Left colon (tissue), 2 donors: Measurements from ENCODE around the gene MRPS15. TPM values are rescaled to one million over a fixed set of nuclear protein-coding genes. Genes with fewer than 3 reads are reported as not detected.
A peak's percentile ranks its signal among the peaks of the same experiment; 100 is the strongest.
"Not testable (repeated sequence)": the region's sequence is repeated elsewhere in the genome, so short reads cannot be mapped to it uniquely, and the experiment has no call there.

Source experiments
- ATAC-seq: fragments of 200-7000 bp; cut with Tn5 transposase; one replicate; pipeline ENCODE4 v1.9.1; 2020; ENCODE audit warnings: mild to moderate bottlenecking, moderate library complexity
- DNase-seq, 2 donors: peaks; one replicate each; pipeline ENCODE4 v3.0.0-alpha.2; 2020
- intact Hi-C, 2 donors: fragments of 100-400 bp; cut with DNase I in 1 of 2; cut with micrococcal nuclease in 1 of 2; formaldehyde crosslinking; loops; one replicate each; pipeline versions ENCODE4 v1.11.2 to v1.14.0; 2022; cut with DNase I, micrococcal nuclease
- total RNA-seq, 2 donors: library from RNA; stranded (reverse); fragmentation: NEBNext Ultra II Directional; extraction: Animal tissue kit (Norgen Biotek cat#: 25700); gene quantifications; one replicate each; pipeline ENCODE4 v1.2.1, GENCODE V29; 2021
- donor health status: DM: no; HTN: no; CAD: no.
- donor health status: DM: yes; HTN: yes; CAD: no.

The MRPS15 gene
- total RNA-seq, 2 donors from 2014 or later = 43.6 to 54.9 TPM

DNA sequence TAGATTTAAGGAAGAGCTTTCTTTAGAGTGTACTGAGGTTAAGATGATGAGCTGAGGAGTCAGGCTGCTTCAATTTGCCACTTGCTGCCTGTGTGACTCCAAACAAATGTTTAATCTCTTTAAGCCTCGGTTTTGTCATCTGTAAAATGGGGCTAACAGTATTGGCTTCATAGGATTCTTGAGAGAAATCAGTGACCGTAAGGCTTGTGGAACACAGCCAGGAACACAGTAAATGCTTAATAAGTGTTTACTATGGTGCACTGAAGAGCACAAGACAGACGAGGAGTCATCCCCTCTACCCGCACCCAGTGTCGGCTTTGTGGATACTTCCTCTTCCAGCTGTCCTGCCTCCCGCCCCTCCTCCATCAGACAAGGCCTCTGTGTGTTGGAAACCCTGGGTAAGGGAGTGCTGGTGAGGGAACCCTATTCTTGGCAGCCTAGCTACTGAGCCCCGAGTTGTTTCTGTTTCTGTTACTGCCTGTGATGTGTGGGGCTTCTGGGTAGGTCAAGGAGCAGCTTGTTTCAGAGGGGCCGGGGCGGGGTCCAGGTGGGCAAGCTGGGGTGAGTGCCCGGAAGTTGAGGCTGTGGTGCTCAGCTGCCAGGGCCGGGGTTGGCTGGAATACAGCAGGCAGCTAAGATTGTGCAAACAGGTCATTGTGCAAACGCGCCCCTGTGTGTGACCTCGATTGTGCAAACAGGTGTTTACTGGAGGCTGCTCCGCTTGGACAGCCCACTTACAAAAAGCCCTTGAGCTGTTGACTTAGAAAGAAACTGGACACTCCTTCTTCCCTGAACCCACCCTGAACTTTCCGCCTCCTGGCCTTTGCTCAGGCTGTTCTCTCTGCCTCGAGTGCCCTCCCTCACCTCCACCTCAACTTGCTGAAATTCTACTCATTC, 22.5 kb upstream of the MRPS15 start:
- intact Hi-C loops = no loop called here
- DNase-seq = peak; percentile 38 to 56
- peak; percentile 82 for ATAC-seq

DNA sequence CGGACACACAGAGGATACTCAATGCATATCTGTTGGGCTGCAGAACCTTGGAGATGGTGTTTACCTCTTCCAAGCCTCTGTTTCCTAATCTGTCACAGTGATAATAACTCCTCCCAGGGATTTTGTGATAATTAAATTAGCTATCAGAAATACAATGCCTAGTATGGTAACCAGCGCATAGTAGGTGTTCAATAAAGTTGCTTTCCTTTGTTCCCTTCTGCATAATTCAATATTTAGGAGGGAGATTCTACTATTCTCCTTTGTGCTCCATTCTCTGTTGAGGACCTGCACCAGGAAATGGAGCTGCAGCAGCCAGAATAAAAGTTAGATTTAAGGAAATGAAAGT, 21.9 kb upstream of the MRPS15 start:
- intact Hi-C loops = no loop called here
- DNase-seq (no peak), ATAC-seq (no peak)

DNA sequence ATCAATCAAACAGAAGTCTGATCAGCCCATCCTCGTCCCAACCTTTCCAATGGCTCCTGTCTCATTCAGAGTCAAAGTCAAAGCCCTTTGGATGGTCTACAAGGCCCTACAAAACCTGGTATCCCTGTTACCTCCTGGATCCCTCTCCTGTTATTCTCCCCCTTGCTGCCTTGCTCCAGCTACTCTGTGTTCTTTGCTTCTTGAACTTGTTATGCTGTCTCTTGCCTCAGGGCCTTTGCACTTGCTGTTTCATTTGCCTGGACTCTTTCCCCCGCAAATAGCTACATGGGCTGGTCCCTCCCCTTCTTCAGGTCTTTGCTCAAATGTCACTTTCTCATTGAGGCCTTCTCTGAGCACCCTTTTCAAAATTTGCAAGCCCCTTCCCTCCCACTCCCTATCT, 19.9 kb upstream of the MRPS15 start:
- DNase-seq (no peak), ATAC-seq (no peak)
- intact Hi-C loops = no loop called here

DNA sequence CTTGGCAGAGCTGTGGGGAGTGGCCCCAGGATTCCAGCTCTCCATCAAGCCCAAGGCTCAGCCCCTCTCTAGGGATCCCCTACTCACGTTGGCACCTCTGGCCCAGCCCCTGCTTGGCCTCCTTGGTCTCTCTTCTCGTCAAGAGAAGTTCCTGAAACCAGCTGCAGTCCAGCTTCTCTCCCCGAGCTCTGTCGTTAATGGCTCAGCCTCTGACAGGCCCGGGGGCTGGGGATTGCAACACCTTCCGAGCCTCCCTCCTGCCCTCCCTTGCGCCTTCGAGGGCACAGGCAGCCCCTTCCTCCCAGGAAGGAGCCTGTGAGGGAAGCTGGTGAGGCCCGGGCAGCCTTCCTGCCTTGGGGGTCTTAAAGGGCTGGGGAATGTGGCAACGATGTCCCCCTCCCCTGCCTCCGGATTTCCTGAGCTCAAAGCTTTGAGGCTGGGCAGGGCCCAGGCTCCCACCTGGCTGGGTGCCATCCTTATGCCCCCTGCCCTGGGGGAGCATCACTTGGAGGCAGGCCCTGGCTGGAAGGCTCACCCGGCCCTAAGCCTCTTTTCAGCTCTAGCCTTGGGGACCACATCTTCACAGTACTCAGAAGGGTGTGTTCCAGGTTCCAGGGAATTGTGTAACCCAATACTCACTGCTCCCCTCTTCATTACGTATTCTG, 18.7 kb upstream of the MRPS15 start, which contains the start of gene CSF3R:
Gene CSF3R, minus strand, starts transcription at position 190 of the 665 bp plus-strand sequence. CDS start 3,417 bp downstream, outside the sequence.
- intact Hi-C loops = no loop called here
- ATAC-seq (no peak), DNase-seq (no peak)

DNA sequence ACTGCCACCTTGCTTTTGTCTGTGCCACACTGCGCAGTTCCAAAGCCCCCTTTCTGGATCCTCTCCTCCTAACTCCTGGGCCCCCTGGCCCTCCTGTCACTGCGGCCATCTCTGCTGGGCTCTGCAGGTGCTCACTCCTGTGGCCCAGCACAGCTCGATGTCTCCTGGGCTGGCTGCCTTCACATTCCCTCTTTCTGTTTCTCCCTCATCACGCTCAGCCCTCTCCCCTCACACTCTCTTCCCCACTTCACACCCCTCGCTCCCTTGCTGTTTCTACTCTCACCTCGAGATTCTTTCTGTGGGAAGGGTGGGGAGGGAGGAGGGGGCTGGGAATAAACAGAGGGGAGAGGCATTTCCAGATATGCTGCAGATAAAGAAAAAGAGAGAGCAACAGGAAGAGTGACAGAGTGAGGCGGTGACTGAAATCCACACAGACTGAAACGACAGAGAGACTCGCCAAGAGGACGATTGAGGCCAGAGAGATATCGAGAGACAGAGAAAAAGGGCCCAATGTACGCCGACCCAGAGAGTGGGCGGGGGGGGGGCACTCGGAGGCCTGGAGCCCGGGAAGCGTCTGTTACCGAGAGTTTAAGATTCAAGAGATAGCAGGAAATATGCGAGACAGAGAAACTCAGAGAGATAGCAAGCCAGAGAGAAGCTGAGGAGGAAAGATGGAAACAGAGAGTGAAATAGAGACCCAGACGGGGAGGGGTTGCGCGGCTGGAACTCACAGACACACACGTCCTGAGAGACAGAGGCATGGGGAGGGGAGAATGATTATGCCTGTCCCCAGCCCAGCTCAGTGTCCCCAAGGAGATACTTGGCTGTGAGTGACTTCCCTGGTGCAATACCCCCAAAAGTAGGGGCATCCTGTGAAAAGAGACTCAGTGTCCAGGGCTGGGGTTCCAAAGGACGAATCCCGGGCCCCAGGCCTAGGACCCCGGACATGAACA, 17.9 kb upstream of the MRPS15 start:
- no peak for DNase-seq
- intact Hi-C loops = no loop called here
- no peak for ATAC-seq

DNA sequence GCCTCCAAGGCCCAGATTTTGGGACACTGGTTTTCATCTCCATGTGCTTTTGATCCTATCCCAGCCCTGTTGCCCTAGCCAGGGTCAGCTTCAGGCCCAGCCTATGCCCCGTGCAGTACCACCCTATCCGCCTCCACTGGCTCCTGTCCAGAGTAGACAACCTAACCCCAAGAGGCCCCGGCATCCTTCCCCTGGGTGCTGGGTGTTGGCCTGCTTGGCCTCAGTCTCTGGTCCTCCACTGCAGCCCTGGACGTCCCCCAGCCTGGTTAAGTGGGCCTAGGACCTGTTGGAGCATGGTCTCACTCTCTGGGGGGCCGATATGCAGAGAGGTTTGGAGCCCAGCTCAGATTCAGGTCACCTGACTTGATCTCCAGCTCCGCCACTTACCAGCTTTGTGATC, 16.9 kb upstream of the MRPS15 start:
- no peak for DNase-seq
- no peak for ATAC-seq
- intact Hi-C loops = no loop called here

DNA sequence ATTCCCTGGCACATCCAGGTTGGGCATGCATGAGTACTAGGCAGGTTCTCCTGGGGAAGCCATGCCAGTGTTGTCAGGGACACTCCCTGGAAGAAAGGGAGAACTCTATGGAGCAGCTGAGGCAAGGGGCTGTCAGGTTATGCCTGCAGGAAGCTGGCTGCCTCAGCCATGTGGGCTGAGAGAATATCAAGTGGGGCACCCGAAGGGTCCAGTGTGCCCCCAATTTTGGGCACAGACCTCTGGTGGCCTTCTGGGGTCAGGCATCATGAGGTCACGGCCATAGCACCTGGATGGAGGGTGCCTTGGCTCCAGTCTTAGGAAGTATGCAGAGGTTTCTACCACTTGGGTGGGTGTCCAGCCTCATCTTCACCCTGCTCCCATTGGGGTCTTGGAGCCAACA, 16.0 kb upstream of the MRPS15 start:
- DNase-seq (no peak), ATAC-seq (no peak)
- intact Hi-C loops = no loop called here

DNA sequence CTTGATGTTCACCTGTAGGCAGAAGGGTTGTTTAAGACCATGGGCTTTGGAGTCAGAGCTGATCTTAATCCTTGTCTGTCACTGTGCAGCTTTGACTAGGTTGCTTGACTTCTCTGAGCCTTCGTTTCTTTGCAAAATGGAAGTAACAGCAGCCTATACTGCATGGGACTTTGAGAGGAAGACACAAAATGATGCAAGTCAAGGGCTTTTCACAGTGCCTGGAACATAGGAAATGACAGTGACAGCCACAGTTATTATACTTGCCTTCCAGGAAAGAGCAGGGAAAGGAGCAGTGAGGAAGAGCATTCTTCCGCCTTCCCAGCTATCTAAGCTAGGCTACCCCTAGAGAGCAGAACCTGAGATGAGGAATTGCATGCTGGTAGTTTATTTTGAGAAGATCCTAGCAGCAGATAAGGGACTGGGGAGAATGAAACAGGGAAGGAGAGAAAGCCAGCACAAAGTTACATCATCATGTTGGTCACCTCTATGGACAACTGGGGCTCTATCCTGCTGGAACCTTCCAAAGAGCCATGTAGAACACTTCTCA, 15.4 kb upstream of the MRPS15 start:
- no peak for ATAC-seq
- intact Hi-C loops = no loop called here
- no peak for DNase-seq

DNA sequence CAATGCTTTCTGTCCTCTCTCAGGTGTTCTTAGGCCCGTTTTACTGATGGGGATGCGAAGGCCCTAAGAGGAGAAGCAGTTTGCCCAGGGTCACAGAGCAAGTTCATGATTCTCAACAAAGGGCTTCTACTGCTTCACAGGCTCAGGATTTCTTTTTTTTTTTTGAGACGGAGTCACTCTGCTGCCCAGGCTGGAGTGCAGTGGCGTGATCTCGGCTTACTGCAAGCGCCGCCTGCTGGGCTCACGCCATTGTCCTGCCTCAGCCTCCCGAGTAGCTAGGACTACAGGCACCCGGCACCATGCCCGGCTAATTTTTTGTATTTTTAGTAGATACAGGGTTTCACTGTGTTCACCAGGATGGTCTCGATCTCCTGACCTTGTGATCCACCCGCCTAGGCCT, 13.4 kb upstream of the MRPS15 start:
- DNase-seq, intact Hi-C loops, ATAC-seq: not testable (repeated sequence)

DNA sequence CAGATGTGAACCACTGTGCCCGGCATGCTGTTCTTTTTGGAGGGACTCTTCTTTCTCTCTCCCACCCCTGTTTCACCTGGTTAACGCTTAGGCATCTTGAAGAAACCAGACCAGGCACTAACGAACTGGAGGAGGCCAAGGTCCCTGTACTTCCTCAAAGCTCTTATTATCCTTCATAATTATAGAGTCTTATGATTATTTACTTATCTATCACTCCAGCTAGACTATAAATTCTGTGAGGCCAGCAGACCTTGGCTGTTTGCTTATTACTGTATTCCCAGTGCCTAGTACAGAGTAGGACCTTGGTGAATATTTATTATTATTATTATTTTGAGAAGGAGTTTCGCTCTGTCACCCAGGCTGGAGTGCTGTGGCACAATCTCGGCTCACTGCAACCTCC, 12.8 kb upstream of the MRPS15 start:
- no peak for DNase-seq
- intact Hi-C loops = no loop called here

DNA sequence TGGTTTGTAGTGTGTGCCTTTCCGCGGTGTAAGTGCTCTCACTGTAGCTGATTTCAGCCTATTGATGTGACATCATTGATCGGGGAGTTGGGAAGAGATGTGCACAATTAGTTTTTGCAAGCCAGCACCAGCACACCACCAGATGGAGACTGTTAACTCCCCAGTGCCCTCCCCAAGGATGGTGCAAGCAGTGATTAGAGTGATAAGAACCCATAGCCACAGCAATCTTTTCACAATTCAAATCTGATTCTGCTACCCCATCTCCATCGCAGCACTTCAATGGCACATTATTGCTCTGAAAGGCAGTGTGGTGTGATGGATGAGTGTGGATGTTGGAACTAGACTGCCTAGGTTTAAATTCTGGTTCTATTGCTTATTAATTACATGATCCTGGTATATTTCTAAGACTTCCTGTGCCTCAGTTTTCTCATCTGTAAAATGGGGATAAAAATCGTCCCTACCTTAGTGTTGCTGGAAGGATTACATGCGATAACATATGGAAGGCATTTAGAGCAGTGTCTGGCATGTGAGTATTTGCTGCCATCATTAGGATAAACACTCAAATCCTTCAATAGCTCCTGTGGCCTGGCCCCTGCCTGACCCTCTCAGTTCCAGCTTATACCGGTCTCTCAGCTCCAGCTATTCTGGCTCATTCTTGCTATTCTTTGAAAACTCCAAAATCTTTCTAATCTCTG, 11.9 kb upstream of the MRPS15 start:
- ATAC-seq (no peak), DNase-seq (no peak)
- intact Hi-C loops = no loop called here

More for the DNA sequence above, 12.8 kb upstream of the MRPS15 start:
- ATAC-seq = no peak

DNA sequence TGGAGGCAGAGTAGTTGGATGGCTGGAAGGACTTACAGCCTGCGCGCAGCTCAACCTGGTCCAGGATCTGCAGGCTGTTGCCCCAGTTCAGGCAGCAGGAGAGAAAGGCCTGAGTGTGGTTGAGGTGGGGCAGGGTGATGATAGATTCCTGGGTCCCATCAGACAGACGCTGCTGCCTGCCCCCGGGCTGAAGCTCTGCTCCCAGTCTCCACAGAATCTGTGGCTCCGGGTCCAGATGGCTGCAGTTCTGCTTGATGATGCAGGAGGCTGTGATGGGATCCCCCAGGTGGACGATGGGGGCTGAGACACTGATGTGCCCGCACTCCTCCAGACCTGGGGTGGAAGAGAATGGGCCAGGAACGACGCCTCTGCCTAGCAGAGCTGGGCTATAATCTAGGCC, 11.2 kb upstream of the MRPS15 start:
- intact Hi-C loops = no loop called here
- no peak for DNase-seq
- ATAC-seq = no peak

DNA sequence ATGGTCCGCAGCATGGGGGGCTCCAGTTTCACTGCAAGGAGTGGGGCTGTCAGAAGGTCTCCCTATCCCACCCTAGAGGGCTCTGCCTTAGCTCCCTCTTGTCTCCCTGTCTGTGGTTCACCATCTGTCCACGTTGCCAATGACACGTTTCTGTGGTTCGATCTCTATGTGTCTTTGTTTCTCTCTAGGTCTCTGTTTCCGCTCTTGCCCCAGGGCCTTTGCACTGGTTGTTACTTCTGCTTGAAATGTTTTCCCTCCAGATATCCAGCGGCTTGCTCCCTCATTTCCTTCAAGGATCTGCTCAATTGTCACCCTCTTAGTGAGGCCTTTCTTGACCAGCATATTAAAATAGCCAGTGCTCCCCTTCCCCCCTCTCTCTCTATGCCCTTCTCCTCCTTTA, 8.5 kb upstream of the MRPS15 start:
- DNase-seq = no peak
- intact Hi-C loops = no loop called here
- ATAC-seq = no peak

DNA sequence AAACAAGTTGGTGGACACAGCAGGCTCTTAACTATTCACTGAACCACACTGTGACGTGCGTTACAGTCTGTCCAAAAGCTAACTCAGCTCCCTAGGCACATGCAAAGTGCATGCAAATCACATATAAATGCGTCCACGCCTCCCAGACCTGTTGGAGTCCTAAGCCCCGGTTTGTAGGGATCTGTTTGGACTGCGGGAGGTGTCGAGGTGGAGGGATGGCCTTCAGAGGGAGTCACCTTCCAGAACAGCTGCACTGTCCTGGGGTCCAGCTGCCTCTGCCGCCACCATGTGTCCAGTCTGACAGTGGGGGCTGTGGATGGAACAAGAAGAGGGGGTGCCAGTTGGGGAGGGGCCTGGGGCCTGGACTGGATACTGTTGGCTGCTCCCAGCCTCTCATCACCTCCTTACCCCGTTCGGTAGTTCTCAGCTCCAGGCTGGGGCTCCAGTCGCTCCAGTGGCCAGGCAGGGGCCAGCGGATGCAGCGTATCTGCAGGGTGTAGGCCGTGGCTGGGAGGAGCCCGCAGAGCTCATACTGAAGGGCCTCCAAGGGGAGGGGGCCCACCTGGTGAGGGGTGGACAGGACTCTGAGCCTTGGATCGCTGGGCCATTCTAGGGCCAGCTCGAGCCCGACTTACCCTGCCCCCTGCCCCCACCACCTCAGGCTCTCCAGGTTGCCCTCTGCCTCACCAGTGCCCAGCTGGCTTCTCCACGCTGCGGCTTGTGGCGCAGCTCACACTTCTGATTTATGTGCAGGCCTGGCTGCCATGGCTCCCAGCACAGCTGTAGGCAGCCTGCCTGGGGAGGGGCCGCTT, 7.9 kb upstream of the MRPS15 start:
- intact Hi-C loops = no loop called here

DNA sequence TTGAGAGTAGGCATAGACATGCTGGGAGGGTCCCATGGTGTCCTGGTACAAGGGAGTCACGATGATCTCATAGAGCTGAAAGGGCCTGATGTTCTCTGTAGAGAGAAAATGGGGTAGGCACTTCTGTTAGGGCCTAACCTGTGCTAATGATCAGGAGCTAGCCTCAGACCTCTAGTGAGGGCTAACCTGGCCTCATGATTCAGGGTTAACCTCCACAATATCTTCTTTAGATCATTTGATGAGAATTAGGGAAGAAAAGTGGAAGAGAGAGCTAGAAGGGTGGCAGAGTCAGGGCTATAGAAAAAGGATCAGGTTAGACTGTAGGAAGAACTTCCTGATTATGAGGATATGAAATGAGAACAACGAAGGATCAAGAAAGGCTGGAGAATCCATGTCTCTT, 5.0 kb upstream of the MRPS15 start:
- ATAC-seq = no peak
- intact Hi-C loops = no loop called here
- DNase-seq = no peak

More for the DNA sequence above, 7.9 kb upstream of the MRPS15 start:
- no peak for ATAC-seq
- no peak for DNase-seq

DNA sequence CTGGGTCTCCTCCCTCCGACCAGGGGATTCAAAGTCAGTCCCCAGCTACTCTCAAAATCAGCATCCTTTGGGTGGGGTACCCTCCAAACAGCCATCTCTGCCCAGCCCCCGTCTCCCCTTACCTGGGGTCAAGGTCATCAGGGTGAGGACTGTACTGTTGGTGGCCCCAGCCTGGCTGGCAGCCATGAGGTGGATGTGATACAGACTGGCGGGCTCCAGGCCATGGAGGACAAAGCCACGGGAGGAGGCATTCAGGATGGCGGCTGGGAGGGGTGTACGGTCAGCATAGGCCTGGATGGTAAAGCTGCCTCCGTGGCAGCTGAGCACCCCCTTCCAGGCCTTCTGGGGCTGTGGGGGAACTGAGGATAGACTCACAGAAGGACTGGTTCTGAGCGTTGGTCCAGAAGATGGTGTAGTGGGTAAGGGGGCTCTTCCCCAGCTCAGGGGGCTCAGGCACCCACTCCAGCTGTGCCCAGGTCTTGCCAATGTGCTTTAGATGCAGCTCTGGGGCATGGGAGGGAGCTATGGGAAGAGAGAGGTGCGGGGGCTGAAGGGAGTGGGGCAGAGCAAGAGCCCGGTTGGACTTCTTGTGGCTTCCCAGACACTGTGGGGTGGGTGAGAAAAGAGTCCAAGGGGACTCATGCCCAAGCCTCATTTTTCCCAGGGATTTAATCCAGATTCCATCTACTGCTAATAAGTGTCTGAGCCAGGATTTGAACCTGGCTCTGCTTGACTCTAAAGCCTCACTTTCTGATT, 3.7 kb upstream of the MRPS15 start:
- ATAC-seq = no peak
- intact Hi-C loops = no loop called here
- DNase-seq = no peak

DNA sequence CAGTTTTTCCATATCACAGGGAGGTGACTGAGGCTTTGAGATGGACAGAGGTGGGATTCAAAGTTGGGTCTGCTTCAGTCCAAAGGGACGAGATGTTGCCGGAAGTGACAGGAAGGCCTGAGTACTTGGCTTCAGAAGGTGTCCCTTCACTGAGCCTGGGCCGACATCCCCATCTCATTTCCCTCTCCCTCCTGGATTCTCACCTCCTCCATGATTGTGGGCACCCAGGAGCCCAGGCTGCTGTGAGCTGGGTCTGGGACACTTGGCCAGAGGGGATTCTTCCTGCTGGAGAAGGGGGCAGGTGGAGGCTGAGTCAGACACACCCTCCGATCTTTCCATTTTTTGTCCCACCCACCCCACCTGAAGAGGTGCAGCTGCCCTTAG, 2.8 kb upstream of the MRPS15 start:
- ATAC-seq = no peak
- no peak for DNase-seq
- intact Hi-C loops = no loop called here
